Esophagus squamous epithelium (tissue), 5 donors: ENCODE results near the gene ATP6V1D. TPM values are rescaled to one million over a fixed set of nuclear protein-coding genes. Genes with fewer than 3 reads are reported as not detected.
"Not testable (repeated sequence)": the region's sequence is repeated elsewhere in the genome, so short reads cannot be mapped to it uniquely, and the experiment has no call there.

Source experiments
- DNase-seq: peaks from one replicate; lab custom pipeline; 2025; lab: John Stamatoyannopoulos, UW
- H3K27ac ChIP-seq, 4 donors: fragments of 200-600 bp; sonication (generic); one replicate each; pipeline ENCODE4 v1.5.1; 2016 to 2019; ENCODE audit warnings: mild to moderate bottlenecking in 1 of 4
- H3K27me3 ChIP-seq, 4 donors: fragments of 200-600 bp; sonication (generic); 1 replicate in 3 of 4; 2 replicates in 1 of 4; pipeline versions ENCODE4 v1.5.1 to v1.6.0; 2017 to 2021; ENCODE audit warnings: antibody characterized with exemption in 1 of 4
- H3K36me3 ChIP-seq, 3 donors: fragments of 200-600 bp; sonication (generic); one replicate each; pipeline ENCODE4 v1.5.1; 2016 to 2019
- H3K4me1 ChIP-seq, 3 donors: fragments of 200-600 bp; sonication (generic); one replicate each; pipeline ENCODE4 v1.5.1; 2017 to 2019
- H3K4me3 ChIP-seq, 4 donors: fragments of 200-600 bp; sonication (generic); 1 replicate in 3 of 4; 2 replicates in 1 of 4; pipeline ENCODE4 v1.5.1; 2016 to 2019; ENCODE audit warnings: mild to moderate bottlenecking in 2 of 4, moderate library complexity in 1 of 4
- H3K9me3 ChIP-seq, 3 donors: fragments of 200-600 bp; sonication (generic); one replicate each; pipeline ENCODE4 v1.5.1; 2016 to 2019
- CTCF ChIP-seq, 6 experiments: fragments of 450-650 bp in 4 of 6; fragments of 200-600 bp in 2 of 6; sonication (generic) in 2 of 6; IDR thresholded peaks; one replicate each; pipeline ENCODE4 v1.5.1; 2016 to 2019; ENCODE audit warnings: antibody characterized with exemption in 6 of 6, mild to moderate bottlenecking in 4 of 6, moderate library complexity in 4 of 6
- POLR2A ChIP-seq, 4 donors: fragments of 450-650 bp; IDR thresholded peaks; one replicate each; pipeline ENCODE4 v1.6.1; 2017; ENCODE audit warnings: antibody characterized with exemption in 4 of 4, mild to moderate bottlenecking in 4 of 4, moderate library complexity in 3 of 4
- WGBS, 2 donors: methylation state at CpG; one replicate each; pipeline ENCODE4 v1.1.5; 2018; 5-methylcytosine and 5-hydroxymethylcytosine counted together
- intact Hi-C: fragments of 100-400 bp; cut with DNase I; formaldehyde crosslinking; loops from one replicate; pipeline ENCODE4 v1.15.0; 2022
- total RNA-seq, 4 donors: library from RNA; depleted of rRNA; stranded (reverse); fragments of >200 nt; gene quantifications; one replicate each; pipeline ENCODE4 v1.1.0, GENCODE V29; 2016
- donor health status: DM: yes; HTN: yes; CAD: no.

ATP6V1D gene
- 100 to 1,000 TPM; 110 to 142 (median 129) TPM for total RNA-seq

GRCh38 chr14:67359775-67360469, at the start of gene ATP6V1D, which contains the start of gene EIF2S1:
ATP6V1D (minus strand) TSS chr14:67359804; CDS start chr14:67359698, 106 bp downstream.
EIF2S1 (plus strand) TSS chr14:67360328; CDS start chr14:67364768, 4,440 bp downstream.
- peak; percentile 92 for DNase-seq
- WGBS, 2 donors, result 0 to 1% methylated on average over 21 to 34 of the region's 47 CpGs

GRCh38 chr14:67408122-67408801, 48.7 kb upstream of the ATP6V1D start:
- H3K4me3 ChIP-seq, DNase-seq, H3K36me3 ChIP-seq, intact Hi-C loops, H3K27ac ChIP-seq, H3K9me3 ChIP-seq: not testable (repeated sequence)
- H3K27me3 ChIP-seq, result peaks cover 0 to 20% (median 0%) of the 10 kb centered on the region in 4 donors
- peaks cover 0 to 41% (median 5%) of the 10 kb centered on the region in 3 donors for H3K4me1 ChIP-seq
- 81% methylated on average over 6 to 7 of the region's 7 CpGs for WGBS, 2 donors

More at GRCh38 chr14:67359775-67360469, at the start of gene ATP6V1D, which contains the start of gene EIF2S1:
- peaks cover 0 to 11% (median 0%) of the 10 kb centered on the region in 3 donors for H3K36me3 ChIP-seq
- peaks cover 5 to 73% (median 50%) of the 10 kb centered on the region in 3 donors for H3K4me1 ChIP-seq
- no peaks in the 10 kb centered on the region for H3K9me3 ChIP-seq
- TF ChIP-seq POLR2A (IDR thresholded peaks at IDR 0.05) (peak in 3 of 4 donors; percentile 45 to 81 (median 63)), CTCF (IDR thresholded peaks at IDR 0.05) (peak; percentile 83 to 98 (median 94))
- peak within 1 kb of the TSS; percentile 84 to 92 (median 87) for H3K4me3 ChIP-seq
- no peaks in the 10 kb centered on the region for H3K27me3 ChIP-seq
- intact Hi-C loops, result no loop called here
- peak within 1 kb of the TSS; percentile 91 to 98 (median 94) for H3K27ac ChIP-seq

GRCh38 chr14:67405771-67406170, 46.2 kb upstream of the ATP6V1D start:
- no peak overlapping the region for H3K27ac ChIP-seq
- peaks cover 0 to 23% (median 5%) of the 10 kb centered on the region in 3 donors for H3K4me1 ChIP-seq
- TF ChIP-seq CTCF (IDR thresholded peaks at IDR 0.05), result no peak
- no peak for TF ChIP-seq POLR2A (IDR thresholded peaks at IDR 0.05)
- H3K27me3 ChIP-seq, result no peaks in the 10 kb centered on the region
- H3K4me3 ChIP-seq, result no peak overlapping the region
- no peak for DNase-seq
- no peaks in the 10 kb centered on the region for H3K9me3 ChIP-seq
- 95 to 97% methylated on average over 5 of the region's 5 CpGs for WGBS, 2 donors
- intact Hi-C loops, result no loop called here
- no peaks in the 10 kb centered on the region for H3K36me3 ChIP-seq

- Histone ChIP-seq H3K9me3 (no peaks in the 10 kb centered on the region), H3K27me3 (no peaks in the 10 kb centered on the region), H3K4me1 (no peaks in the 10 kb centered on the region), H3K4me3 (no peak overlapping the region), H3K27ac (no peak overlapping the region), H3K36me3 (peaks cover 0 to 10% (median 0%) of the 10 kb centered on the region in 3 donors)
- TF ChIP-seq CTCF (IDR thresholded peaks at IDR 0.05) (no peak), POLR2A (IDR thresholded peaks at IDR 0.05) (no peak)
- DNase-seq, result no peak
- intact Hi-C loops, result no loop called here
- WGBS, 2 donors, result 85 to 90% methylated on average over 3 to 4 of the region's 4 CpGs
Observed at GRCh38 chr14:67400434-67400833, 40.8 kb upstream of the ATP6V1D start.

GRCh38 chr14:67397536-67397935, 37.9 kb upstream of the ATP6V1D start:
- Histone ChIP-seq H3K4me1 (no peaks in the 10 kb centered on the region), H3K27ac (no peak overlapping the region), H3K27me3 (no peaks in the 10 kb centered on the region), H3K4me3 (no peak overlapping the region), H3K9me3 (no peaks in the 10 kb centered on the region), H3K36me3 (peaks cover 0 to 39% (median 0%) of the 10 kb centered on the region in 3 donors)
- 87 to 98% methylated on average over 3 to 9 of the region's 9 CpGs for WGBS, 2 donors
- TF ChIP-seq CTCF (IDR thresholded peaks at IDR 0.05) (no peak), POLR2A (IDR thresholded peaks at IDR 0.05) (no peak)
- no peak for DNase-seq
- intact Hi-C loops, result no loop called here
